ENCODE measurements around the gene ZMIZ1. TPM values are rescaled to one million over a fixed set of nuclear protein-coding genes. Genes with fewer than 3 reads are reported as not detected.

Gene ZMIZ1
- total RNA-seq, 1 experiment from 2014 or later: 34.2 TPM

DNA sequence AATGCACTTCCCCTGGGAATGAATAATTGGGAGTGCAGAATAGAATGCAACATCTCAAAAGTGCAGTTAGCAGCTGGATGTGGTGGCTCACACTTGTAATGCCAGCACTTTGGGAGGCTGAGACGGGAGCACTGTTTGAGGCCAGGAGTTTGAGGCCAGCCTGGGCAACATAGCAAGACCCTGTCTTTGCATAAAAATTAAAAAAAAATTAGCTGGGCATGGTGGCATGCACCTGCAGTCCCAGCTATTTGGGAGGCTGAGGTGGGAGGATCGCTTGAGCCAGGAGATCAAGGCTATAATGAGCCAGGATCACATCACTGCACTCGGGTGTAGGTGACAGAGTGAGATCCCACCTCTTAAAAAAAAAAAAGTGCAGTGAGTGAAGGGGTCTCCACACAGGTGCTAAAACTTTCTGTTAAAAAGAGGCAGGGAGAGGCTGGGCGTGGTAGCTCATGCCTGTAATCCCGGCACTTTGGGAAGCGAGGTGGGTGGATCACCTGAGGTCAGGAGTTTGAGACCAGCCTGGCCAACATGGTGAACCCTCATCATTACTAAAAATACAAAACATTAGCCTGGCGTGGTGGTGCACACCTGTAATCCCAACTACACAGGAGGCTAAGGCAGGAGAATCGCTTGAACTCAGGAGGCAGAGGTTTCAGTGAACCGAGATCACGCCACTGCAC lies 13.5 kb upstream of the ZMIZ1 start:
- intact Hi-C loops (cut with micrococcal nuclease; ENCODE audit: unreplicated experiment): no loop called here
- H3K9me3 ChIP-seq (ENCODE audit: control insufficient read depth, insufficient read depth, low read depth, low read length): no peaks in the 10 kb centered on the region

DNA sequence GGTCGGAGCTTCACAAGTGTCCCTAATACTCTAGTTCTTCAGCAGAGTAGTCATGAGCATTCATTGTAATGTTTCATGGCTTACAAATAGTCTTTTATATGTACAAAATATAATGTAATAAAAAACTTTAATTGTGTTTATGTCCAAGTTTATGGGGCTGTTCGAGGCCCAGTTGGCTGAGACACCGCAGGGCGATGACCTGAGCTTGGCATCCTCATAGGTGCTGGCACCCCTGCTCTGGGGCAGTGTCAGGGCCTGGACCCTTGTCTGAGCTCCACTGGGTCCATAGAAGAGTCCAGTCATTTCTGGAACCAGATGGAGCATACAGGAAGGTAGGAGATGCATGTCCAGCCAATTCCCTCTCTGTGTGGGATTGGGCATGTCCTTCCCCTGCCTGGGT lies 12.9 kb upstream of the ZMIZ1 start:
- intact Hi-C loops (cut with micrococcal nuclease; ENCODE audit: unreplicated experiment): no loop called here
- TF ChIP-seq, protein P1, sequence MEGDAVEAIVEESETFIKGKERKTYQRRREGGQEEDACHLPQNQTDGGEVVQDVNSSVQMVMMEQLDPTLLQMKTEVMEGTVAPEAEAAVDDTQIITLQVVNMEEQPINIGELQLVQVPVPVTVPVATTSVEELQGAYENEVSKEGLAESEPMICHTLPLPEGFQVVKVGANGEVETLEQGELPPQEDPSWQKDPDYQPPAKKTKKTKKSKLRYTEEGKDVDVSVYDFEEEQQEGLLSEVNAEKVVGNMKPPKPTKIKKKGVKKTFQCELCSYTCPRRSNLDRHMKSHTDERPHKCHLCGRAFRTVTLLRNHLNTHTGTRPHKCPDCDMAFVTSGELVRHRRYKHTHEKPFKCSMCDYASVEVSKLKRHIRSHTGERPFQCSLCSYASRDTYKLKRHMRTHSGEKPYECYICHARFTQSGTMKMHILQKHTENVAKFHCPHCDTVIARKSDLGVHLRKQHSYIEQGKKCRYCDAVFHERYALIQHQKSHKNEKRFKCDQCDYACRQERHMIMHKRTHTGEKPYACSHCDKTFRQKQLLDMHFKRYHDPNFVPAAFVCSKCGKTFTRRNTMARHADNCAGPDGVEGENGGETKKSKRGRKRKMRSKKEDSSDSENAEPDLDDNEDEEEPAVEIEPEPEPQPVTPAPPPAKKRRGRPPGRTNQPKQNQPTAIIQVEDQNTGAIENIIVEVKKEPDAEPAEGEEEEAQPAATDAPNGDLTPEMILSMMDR (IDR thresholded peaks at IDR 0.05): no peak
- no peak for TF ChIP-seq TCF7L2 (IDR thresholded peaks at IDR 0.05; ENCODE audit: low read depth, low read length)
- no peak overlapping the region for H3K4me3 ChIP-seq (ENCODE audit: low read depth in 2 of 2, low read length in 2 of 2)
- no peak for DNase-seq (ENCODE audit: low read depth, low spot score)
- no peaks in the 10 kb centered on the region for H3K4me1 ChIP-seq (ENCODE audit: control insufficient read depth, insufficient read depth, low read length)
- H3K36me3 ChIP-seq (ENCODE audit: control insufficient read depth, insufficient read depth, low read length): no peaks in the 10 kb centered on the region
- in situ Hi-C loops (cut with HindIII; ENCODE audit: low pct_unique_long_range_greater_than_20kb, low sequenced_read_pairs): no loop called here
- POLR2A ChIA-PET: no interaction called here
- no peak overlapping the region for H3K27ac ChIP-seq (ENCODE audit: low read length)
- CTCF ChIA-PET: interaction anchor here (0.8 kb wide), 1 partner anchor 80 kb away, joined by 9 read pairs; no protein-coding TSS in a partner anchor
- no peaks in the 10 kb centered on the region for H3K9me3 ChIP-seq (ENCODE audit: control insufficient read depth, insufficient read depth, low read depth, low read length)
- no peaks in the 10 kb centered on the region for H3K27me3 ChIP-seq (ENCODE audit: control insufficient read depth, insufficient read depth, low read length)
- no TSS peak for BruUV-seq (replicated peaks)
- no peak for ATAC-seq

More for the DNA sequence above, 13.5 kb upstream of the ZMIZ1 start:
- H3K4me3 ChIP-seq (ENCODE audit: low read depth in 2 of 2, low read length in 2 of 2): no peak overlapping the region
- no TSS peak for BruUV-seq (replicated peaks)
- H3K36me3 ChIP-seq (ENCODE audit: control insufficient read depth, insufficient read depth, low read length): no peaks in the 10 kb centered on the region
- no peak overlapping the region for H3K27ac ChIP-seq (ENCODE audit: low read length)
- ChIA-PET POLR2A (no interaction called here), CTCF (interaction anchor here (0.8 kb wide), 1 partner anchor 80 kb away, joined by 9 read pairs; no protein-coding TSS in a partner anchor)
- in situ Hi-C loops (cut with HindIII; ENCODE audit: low pct_unique_long_range_greater_than_20kb, low sequenced_read_pairs): no loop called here
- no peaks in the 10 kb centered on the region for H3K27me3 ChIP-seq (ENCODE audit: control insufficient read depth, insufficient read depth, low read length)
- no peak for TF ChIP-seq TCF7L2 (IDR thresholded peaks at IDR 0.05; ENCODE audit: low read depth, low read length)
- TF ChIP-seq, protein P1 (IDR thresholded peaks at IDR 0.05): no peak
- TF ChIP-seq SIN3A (IDR thresholded peaks at IDR 0.05; ENCODE audit: borderline replicate concordance, insufficient read depth, low read depth, low read length): no peak
- no peak for TF ChIP-seq POLR2AphosphoS5 (IDR thresholded peaks at IDR 0.05; ENCODE audit: low read depth, low read length)
- TF ChIP-seq, protein P2, sequence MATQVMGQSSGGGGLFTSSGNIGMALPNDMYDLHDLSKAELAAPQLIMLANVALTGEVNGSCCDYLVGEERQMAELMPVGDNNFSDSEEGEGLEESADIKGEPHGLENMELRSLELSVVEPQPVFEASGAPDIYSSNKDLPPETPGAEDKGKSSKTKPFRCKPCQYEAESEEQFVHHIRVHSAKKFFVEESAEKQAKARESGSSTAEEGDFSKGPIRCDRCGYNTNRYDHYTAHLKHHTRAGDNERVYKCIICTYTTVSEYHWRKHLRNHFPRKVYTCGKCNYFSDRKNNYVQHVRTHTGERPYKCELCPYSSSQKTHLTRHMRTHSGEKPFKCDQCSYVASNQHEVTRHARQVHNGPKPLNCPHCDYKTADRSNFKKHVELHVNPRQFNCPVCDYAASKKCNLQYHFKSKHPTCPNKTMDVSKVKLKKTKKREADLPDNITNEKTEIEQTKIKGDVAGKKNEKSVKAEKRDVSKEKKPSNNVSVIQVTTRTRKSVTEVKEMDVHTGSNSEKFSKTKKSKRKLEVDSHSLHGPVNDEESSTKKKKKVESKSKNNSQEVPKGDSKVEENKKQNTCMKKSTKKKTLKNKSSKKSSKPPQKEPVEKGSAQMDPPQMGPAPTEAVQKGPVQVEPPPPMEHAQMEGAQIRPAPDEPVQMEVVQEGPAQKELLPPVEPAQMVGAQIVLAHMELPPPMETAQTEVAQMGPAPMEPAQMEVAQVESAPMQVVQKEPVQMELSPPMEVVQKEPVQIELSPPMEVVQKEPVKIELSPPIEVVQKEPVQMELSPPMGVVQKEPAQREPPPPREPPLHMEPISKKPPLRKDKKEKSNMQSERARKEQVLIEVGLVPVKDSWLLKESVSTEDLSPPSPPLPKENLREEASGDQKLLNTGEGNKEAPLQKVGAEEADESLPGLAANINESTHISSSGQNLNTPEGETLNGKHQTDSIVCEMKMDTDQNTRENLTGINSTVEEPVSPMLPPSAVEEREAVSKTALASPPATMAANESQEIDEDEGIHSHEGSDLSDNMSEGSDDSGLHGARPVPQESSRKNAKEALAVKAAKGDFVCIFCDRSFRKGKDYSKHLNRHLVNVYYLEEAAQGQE (IDR thresholded peaks at IDR 0.05; ENCODE audit: insufficient read depth in 1 of 2, low read depth in 2 of 2, low read length in 1 of 2): no peak
- ATAC-seq: no peak
- no peaks in the 10 kb centered on the region for H3K4me1 ChIP-seq (ENCODE audit: control insufficient read depth, insufficient read depth, low read length)
- DNase-seq (ENCODE audit: low read depth, low spot score): no peak
